ENCODE measurements around the gene MRPL2. TPM values are rescaled to one million over a fixed set of nuclear protein-coding genes. Genes with fewer than 3 reads are reported as not detected.

Gene MRPL2
- total RNA-seq, 4 donors from 2014 or later = 25.2 to 43.6 (median 28.1) TPM

DNA sequence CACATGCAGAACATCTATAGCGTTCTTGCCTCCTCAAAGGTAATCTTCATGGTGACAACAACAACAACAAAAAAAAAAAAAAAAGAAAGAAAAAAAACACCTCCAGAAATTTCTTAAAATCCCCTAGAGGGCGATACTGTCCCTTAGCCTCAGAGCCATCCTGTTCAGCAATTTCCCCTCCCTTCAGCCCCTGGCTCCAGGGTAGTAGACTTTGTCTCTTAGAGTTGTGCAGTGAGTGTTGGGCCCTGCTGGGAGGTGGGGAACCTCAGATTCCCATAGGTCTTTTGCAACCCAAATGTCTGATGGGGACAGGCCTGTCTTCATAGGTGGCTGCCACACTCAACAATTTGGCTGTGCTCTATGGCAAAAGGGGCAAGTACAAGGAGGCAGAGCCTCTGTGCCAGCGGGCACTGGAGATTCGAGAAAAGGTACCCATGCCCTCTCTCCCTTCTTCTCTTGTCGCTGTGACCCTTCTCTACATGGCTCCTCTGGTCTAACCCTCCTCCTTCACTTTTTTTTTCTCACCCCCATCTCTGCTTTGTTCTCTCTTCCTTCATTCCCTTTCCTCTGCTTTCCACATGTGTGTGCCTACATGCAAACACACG is 10.9 kb upstream of the MRPL2 start:
- H3K27me3 ChIP-seq = no peaks in the 10 kb centered on the region
- H3K4me3 ChIP-seq = no peak overlapping the region
- DNase-seq (ENCODE audit: extremely low spot score) = no peak
- TF ChIP-seq, protein P1, sequence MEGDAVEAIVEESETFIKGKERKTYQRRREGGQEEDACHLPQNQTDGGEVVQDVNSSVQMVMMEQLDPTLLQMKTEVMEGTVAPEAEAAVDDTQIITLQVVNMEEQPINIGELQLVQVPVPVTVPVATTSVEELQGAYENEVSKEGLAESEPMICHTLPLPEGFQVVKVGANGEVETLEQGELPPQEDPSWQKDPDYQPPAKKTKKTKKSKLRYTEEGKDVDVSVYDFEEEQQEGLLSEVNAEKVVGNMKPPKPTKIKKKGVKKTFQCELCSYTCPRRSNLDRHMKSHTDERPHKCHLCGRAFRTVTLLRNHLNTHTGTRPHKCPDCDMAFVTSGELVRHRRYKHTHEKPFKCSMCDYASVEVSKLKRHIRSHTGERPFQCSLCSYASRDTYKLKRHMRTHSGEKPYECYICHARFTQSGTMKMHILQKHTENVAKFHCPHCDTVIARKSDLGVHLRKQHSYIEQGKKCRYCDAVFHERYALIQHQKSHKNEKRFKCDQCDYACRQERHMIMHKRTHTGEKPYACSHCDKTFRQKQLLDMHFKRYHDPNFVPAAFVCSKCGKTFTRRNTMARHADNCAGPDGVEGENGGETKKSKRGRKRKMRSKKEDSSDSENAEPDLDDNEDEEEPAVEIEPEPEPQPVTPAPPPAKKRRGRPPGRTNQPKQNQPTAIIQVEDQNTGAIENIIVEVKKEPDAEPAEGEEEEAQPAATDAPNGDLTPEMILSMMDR (IDR thresholded peaks at IDR 0.05) = peak; percentile 22 to 32 (median 23)
- TF ChIP-seq POLR2A (IDR thresholded peaks at IDR 0.05; ENCODE audit: low read depth) (no peak), EP300 (IDR thresholded peaks at IDR 0.05) (no peak)
- H3K27ac ChIP-seq (replicated peaks in 1 of 4) = no peak overlapping the region
- H3K36me3 ChIP-seq = peaks cover 15 to 83% (median 73%) of the 10 kb centered on the region in 4 donors
- intact Hi-C loops (cut with DNase I) = loop anchor here (5.0 kb wide), 1 partner anchor 72 kb away; no protein-coding TSS in a partner anchor
- 62% methylated on average over 6 of the region's 6 CpGs for WGBS
- peaks cover 0 to 1% (median under 1%) of the 10 kb centered on the region in 4 donors for H3K4me1 ChIP-seq
- no peaks in the 10 kb centered on the region for H3K9me3 ChIP-seq

DNA sequence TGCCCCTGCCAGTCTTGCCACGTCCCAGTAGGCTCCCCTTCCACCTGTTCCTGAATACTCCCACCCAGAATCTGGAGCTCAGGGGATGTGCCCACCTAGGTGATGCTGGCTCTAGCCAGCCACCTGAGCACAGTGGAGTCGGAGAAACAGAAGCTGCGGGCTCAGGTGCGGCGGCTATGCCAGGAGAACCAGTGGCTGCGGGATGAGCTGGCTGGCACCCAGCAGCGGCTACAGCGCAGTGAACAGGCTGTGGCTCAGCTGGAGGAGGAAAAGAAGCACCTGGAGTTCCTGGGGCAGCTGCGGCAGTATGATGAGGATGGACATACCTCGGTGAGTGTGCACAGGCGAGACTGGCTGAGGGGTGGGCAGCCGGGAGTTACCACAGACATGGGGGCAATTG is 3.6 kb upstream of the MRPL2 start:
- WGBS = 91% methylated on average over 7 of the region's 12 CpGs
- no peak for TF ChIP-seq POLR2AphosphoS5 (IDR thresholded peaks at IDR 0.05)
- no peak for TF ChIP-seq POLR2A (IDR thresholded peaks at IDR 0.05; ENCODE audit: low read depth)
- TF ChIP-seq EP300 (IDR thresholded peaks at IDR 0.05) = no peak
- TF ChIP-seq, protein P1 (IDR thresholded peaks at IDR 0.05) = no peak
- H3K4me1 ChIP-seq = peaks cover 20 to 30% (median 27%) of the 10 kb centered on the region in 4 donors
- peaks cover 8 to 60% (median 47%) of the 10 kb centered on the region in 4 donors for H3K36me3 ChIP-seq
- H3K4me3 ChIP-seq = no peak overlapping the region
- intact Hi-C loops (cut with DNase I) = no loop called here
- DNase-seq (ENCODE audit: extremely low spot score) = no peak
- no peak overlapping the region for H3K27ac ChIP-seq (replicated peaks in 1 of 4)
- no peaks in the 10 kb centered on the region for H3K9me3 ChIP-seq
- no peaks in the 10 kb centered on the region for H3K27me3 ChIP-seq

DNA sequence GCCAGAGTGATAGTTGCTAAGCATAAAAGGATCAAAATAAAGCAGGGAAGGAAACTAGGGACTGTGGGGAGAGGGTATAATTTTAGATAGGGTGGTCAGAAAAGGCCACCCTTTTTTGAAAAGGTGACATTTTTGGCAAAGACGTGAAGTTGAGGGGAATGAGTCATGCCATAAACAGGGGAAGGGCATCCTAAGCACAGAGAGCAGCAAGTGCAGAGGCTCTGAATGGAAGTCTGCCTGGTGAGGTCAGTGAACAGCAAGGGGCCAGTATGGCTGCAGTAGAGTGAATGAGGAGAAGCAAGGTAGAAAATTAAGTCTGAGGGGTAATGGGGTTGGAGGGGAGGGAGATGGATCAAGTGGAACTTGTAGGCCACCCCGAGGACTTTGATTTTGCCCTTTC is 2.6 kb upstream of the MRPL2 start:
- intact Hi-C loops (cut with DNase I) = no loop called here
- Histone ChIP-seq H3K9me3 (no peaks in the 10 kb centered on the region), H3K36me3 (peaks cover 8 to 62% (median 50%) of the 10 kb centered on the region in 4 donors), H3K4me3 (no peak overlapping the region), H3K27me3 (no peaks in the 10 kb centered on the region), H3K4me1 (peaks cover 20 to 40% (median 31%) of the 10 kb centered on the region in 4 donors), H3K27ac (replicated peaks in 1 of 4) (no peak overlapping the region)
- TF ChIP-seq POLR2A (IDR thresholded peaks at IDR 0.05; ENCODE audit: low read depth) (no peak), POLR2AphosphoS5 (IDR thresholded peaks at IDR 0.05) (no peak), EP300 (IDR thresholded peaks at IDR 0.05) (no peak)
- TF ChIP-seq, protein P1 (IDR thresholded peaks at IDR 0.05) = no peak
- no peak for DNase-seq (ENCODE audit: extremely low spot score)
- whole genome bisulfite sequencing = 65% methylated on average over 2 of the region's 2 CpGs

DNA sequence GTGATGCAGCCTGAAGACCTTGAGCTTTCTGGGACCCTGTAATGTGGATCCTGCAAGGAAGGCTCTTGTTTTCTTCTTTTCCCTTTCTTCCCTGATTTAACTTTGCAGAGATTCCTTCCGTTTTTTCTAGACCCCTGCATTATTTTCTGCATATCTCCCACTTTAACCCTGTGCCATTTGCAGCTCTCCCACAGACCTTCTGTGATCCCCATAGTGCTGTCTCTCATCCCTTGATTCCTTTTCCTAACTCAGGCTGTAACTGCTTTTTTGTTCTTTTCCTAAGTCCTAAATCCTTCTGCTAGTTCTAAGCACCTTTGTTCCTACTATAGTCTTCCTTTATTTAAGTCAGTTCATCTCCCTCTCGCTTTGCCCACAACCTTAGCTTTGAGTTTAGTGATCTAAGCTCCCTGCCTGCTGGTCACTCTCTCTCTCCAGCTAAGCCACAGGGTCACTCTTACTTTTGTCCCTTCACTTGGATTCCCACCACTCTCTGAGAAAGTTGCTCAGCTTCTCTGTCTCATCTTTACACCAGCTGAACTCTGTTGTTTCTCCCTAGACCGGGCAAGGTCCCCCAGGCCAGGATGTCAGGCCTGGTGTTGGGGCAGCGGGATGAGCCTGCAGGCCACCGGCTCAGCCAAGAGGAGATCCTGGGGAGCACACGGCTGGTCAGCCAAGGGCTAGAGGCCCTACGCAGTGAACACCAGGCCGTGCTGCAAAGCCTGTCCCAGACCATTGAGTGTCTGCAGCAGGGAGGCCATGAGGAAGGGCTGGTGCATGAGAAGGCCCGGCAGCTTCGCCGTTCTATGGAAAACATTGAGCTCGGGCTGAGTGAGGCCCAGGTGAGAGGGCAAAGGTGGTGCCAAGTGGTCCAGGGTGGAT is 1.8 kb upstream of the MRPL2 start:
- WGBS = 83% methylated on average over 12 of the region's 12 CpGs

More for the DNA sequence above, 1.8 kb upstream of the MRPL2 start:
- Histone ChIP-seq H3K4me1 (peaks cover 20 to 40% (median 31%) of the 10 kb centered on the region in 4 donors), H3K4me3 (peak overlapping the region in 3 of 4 donors; percentile 65 to 76 (median 69)), H3K36me3 (peaks cover 0 to 62% (median 50%) of the 10 kb centered on the region in 4 donors), H3K27ac (replicated peaks in 1 of 4) (no peak overlapping the region), H3K9me3 (no peaks in the 10 kb centered on the region), H3K27me3 (no peaks in the 10 kb centered on the region)
- TF ChIP-seq, protein P1 (IDR thresholded peaks at IDR 0.05) = no peak
- TF ChIP-seq POLR2AphosphoS5 (IDR thresholded peaks at IDR 0.05) (no peak), EP300 (IDR thresholded peaks at IDR 0.05) (no peak), POLR2A (IDR thresholded peaks at IDR 0.05; ENCODE audit: low read depth) (no peak)
- intact Hi-C loops (cut with DNase I) = no loop called here
- DNase-seq (ENCODE audit: extremely low spot score) = no peak

Data from esophagus muscularis mucosa (tissue), 4 donors.